ENCODE results near the gene NT5DC3. TPM values are rescaled to one million over a fixed set of nuclear protein-coding genes. Genes with fewer than 3 reads are reported as not detected.

NT5DC3 gene
- total and polyA plus RNA-seq, 4 donors, result 1.3 to 9.0 (median 4.4) TPM

DNA sequence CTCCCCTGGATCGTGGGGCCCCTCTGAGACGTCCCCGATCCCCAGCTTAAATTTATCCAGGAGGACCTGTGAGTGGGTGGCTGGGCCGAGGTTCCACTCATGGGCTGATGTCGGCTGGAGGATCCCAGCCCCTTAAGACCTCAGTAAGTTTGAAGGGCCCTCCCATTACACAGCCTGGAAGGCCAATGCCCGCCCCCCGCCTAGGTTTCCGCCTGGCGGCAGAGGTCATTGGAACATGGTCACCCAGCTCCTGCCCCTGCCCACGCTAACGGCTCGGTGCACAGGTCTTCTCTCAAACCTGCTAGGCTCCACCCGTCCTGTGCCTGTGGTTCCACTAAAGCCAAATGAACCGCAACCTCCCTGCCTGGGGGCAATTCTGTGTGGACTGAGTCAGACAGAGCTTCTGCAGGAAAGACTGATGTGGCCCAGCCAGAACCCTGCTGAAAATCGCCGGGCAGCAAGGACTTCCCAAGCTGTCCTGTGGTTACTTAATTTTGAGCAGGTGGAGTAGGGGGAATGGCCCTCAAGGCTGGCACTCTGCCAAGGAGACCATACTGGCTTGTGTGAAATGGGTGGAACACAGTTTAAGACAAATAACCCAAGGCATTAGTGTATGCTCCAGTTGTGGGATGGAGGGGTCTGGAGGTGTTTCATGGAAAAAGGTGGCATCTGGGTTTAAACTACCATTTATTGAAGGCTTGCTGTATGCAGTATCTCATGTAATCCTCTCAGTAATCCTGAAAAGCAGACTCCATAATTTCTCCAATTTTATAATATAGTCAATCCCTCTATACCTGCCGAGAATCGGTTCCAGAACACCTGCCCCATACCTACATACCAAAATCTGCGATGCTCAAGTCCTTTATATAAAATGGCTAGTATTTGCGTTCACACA is 903 bp upstream of the NT5DC3 start:
- 31% methylated on average over 20 of the region's 20 CpGs for WGBS
- TF ChIP-seq SP1 (IDR thresholded peaks at IDR 0.05) (peak; percentile 79), RAD21 (IDR thresholded peaks at IDR 0.05) (peak in 1 of 2 donors; percentile 53), YY1 (IDR thresholded peaks at IDR 0.05) (peak; percentile 95), TAF1 (conservative IDR thresholded peaks at IDR 0.05) (no peak), NR2F2 (IDR thresholded peaks at IDR 0.05) (peak; percentile 50), GABPA (IDR thresholded peaks at IDR 0.05 in 1 of 2, conservative IDR thresholded peaks at IDR 0.05 in 1 of 2) (no peak), REST (IDR thresholded peaks at IDR 0.05) (peak; percentile 49), EGR1 (IDR thresholded peaks at IDR 0.05; ENCODE audit: low read depth in 2 of 2) (peak in 1 of 2 donors; percentile 50), HNF4G (IDR thresholded peaks at IDR 0.05) (peak; percentile 43), HNF4A (conservative IDR thresholded peaks at IDR 0.05) (peak; percentile 68 to 78), FOXA2 (IDR thresholded peaks at IDR 0.05) (no peak), RXRA (IDR thresholded peaks at IDR 0.05) (peak; percentile 73 to 86)
- TF ChIP-seq, protein P1, sequence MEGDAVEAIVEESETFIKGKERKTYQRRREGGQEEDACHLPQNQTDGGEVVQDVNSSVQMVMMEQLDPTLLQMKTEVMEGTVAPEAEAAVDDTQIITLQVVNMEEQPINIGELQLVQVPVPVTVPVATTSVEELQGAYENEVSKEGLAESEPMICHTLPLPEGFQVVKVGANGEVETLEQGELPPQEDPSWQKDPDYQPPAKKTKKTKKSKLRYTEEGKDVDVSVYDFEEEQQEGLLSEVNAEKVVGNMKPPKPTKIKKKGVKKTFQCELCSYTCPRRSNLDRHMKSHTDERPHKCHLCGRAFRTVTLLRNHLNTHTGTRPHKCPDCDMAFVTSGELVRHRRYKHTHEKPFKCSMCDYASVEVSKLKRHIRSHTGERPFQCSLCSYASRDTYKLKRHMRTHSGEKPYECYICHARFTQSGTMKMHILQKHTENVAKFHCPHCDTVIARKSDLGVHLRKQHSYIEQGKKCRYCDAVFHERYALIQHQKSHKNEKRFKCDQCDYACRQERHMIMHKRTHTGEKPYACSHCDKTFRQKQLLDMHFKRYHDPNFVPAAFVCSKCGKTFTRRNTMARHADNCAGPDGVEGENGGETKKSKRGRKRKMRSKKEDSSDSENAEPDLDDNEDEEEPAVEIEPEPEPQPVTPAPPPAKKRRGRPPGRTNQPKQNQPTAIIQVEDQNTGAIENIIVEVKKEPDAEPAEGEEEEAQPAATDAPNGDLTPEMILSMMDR (IDR thresholded peaks at IDR 0.05; ENCODE audit: low read depth, low read length, missing input control), result peak; percentile 7
- TF ChIP-seq, protein P2, sequence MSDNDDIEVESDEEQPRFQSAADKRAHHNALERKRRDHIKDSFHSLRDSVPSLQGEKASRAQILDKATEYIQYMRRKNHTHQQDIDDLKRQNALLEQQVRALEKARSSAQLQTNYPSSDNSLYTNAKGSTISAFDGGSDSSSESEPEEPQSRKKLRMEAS (IDR thresholded peaks at IDR 0.05), result peak; percentile 39
- Histone ChIP-seq H3K27me3 (ENCODE audit: control insufficient read depth in 4 of 4, insufficient read depth in 4 of 4, low read length in 3 of 4) (no peaks in the 10 kb centered on the region), H3K4me3 (ENCODE audit: low read depth in 1 of 3, low read length in 3 of 3) (peak overlapping the region; percentile 46 to 91 (median 59)), H3K4me1 (ENCODE audit: control insufficient read depth in 4 of 4, insufficient read depth in 4 of 4, low read length in 3 of 4) (peaks cover 13 to 38% (median 33%) of the 10 kb centered on the region in 4 donors), H3K9ac (ENCODE audit: low read depth in 1 of 2, low read length in 2 of 2) (peak overlapping the region in 1 of 2 donors; percentile 65), H3K36me3 (ENCODE audit: control insufficient read depth in 4 of 4, insufficient read depth in 3 of 4, low read depth in 1 of 4, low read length in 3 of 4) (no peaks in the 10 kb centered on the region), H3K27ac (ENCODE audit: low read depth in 1 of 2, low read length in 2 of 2) (peak overlapping the region; percentile 88 to 94), H3K9me3 (ENCODE audit: control insufficient read depth in 4 of 4, low read length in 3 of 4) (no peaks in the 10 kb centered on the region)
- DNase-seq (ENCODE audit: low spot score), result peak; percentile 67

GRCh38 chr12:103840462-103840875 is 565 bp downstream of the NT5DC3 start:
- Histone ChIP-seq H3K36me3 (ENCODE audit: control insufficient read depth in 4 of 4, insufficient read depth in 3 of 4, low read depth in 1 of 4, low read length in 3 of 4) (no peaks in the 10 kb centered on the region), H3K9me3 (ENCODE audit: control insufficient read depth in 4 of 4, low read length in 3 of 4) (no peaks in the 10 kb centered on the region), H3K9ac (ENCODE audit: low read depth in 1 of 2, low read length in 2 of 2) (peak overlapping the region; percentile 5 to 45), H3K4me1 (ENCODE audit: control insufficient read depth in 4 of 4, insufficient read depth in 4 of 4, low read length in 3 of 4) (peaks cover 15 to 38% (median 33%) of the 10 kb centered on the region in 4 donors), H3K27me3 (ENCODE audit: control insufficient read depth in 4 of 4, insufficient read depth in 4 of 4, low read length in 3 of 4) (no peaks in the 10 kb centered on the region), H3K27ac (ENCODE audit: low read depth in 1 of 2, low read length in 2 of 2) (peak overlapping the region; percentile 17 to 55), H3K4me3 (ENCODE audit: low read depth in 1 of 3, low read length in 3 of 3) (peak overlapping the region; percentile 64 to 91 (median 75))
- no peak for TF ChIP-seq GABPA (IDR thresholded peaks at IDR 0.05 in 1 of 2, conservative IDR thresholded peaks at IDR 0.05 in 1 of 2)
- no peak for TF ChIP-seq RAD21 (IDR thresholded peaks at IDR 0.05)
- TF ChIP-seq, protein P1 (IDR thresholded peaks at IDR 0.05; ENCODE audit: low read depth, low read length, missing input control), result no peak
- TF ChIP-seq SP1 (IDR thresholded peaks at IDR 0.05), result no peak
- no peak for TF ChIP-seq RXRA (IDR thresholded peaks at IDR 0.05)
- no peak for TF ChIP-seq TAF1 (conservative IDR thresholded peaks at IDR 0.05)
- no peak for TF ChIP-seq EGR1 (IDR thresholded peaks at IDR 0.05; ENCODE audit: low read depth in 2 of 2)
- TF ChIP-seq HNF4G (IDR thresholded peaks at IDR 0.05), result no peak
- no peak for TF ChIP-seq YY1 (IDR thresholded peaks at IDR 0.05)
- no peak for TF ChIP-seq NR2F2 (IDR thresholded peaks at IDR 0.05)
- no peak for TF ChIP-seq FOXA1 (IDR thresholded peaks at IDR 0.05)
- no peak for TF ChIP-seq HNF4A (conservative IDR thresholded peaks at IDR 0.05)
- TF ChIP-seq, protein P2 (IDR thresholded peaks at IDR 0.05), result no peak
- no peak for DNase-seq (ENCODE audit: low spot score)
- under 1% methylated on average over 29 of the region's 29 CpGs for WGBS
